ENCODE results near the gene MXRA5.
"Not testable (repeated sequence)": the region's sequence is repeated elsewhere in the genome, so short reads cannot be mapped to it uniquely, and the experiment has no call there.

MXRA5 gene

DNA sequence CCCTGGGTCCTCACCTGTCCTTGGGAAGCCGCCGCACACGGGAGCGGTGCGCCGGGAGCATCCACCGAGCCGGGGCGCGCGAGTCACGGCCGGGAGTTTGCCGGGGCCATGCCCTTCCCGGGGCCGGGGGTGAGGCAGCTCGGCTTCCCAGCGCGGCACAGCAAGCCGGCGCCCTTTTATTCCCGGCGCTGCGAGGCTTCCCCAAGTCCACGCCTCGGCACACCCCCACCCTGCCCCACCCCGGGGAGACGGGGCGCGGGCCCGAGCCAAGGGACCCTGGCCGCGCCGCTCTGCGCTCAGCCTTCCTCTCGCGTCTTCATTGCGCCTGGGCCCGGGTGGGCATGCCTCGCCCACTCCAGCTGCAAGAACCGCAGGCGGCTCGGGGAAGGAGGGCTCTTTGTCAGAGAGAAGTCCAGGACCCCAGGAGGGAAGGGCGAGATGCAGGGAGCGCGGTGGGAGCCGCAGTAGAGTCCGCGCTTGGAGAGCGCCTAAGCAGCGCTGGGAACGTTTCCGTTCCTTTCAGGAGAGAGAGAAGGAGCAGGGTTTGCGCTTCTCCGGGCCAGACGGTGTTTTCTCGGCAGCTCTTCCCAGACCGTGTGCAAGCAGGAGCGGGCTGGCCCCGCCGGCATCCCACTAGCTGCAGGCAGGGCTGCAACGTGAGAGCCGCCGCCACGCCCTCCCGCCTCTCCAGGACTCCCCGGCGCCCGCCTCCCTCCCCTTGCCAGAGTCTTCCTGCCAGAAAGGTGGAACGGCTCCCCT lies at the start of gene MXRA5:
MXRA5 (minus strand) TSS at position 152 of the 759 bp plus-strand sequence. CDS start 2,819 bp downstream, outside the sequence.
- DNase-seq (ENCODE audit: low read depth in 3 of 3), result no peak

DNA sequence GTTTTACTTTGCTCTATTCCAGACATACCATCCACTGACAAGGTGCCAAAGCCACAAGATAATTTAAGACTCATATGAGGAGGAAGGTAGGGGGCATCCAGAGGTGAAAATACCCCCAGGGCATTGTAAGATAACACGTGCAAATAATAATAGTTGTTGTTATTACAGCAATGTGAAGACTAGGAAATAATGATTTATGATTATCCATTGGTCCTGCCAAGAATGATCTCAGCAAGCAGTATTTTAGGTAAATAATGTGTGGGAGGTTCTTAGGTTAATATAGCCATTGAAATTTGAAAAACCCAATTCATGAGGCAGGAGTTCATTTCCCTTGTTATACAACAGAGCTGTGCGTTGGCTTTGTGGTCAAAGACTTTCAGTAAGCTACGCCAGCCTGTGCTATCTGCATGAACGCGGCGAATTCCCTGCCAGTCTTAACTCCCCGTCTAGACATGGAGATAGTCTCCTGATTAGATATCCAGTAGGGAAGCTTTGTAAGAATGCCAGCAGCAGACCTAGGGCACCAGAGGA lies 47.2 kb upstream of the MXRA5 start:
- no peak for DNase-seq (ENCODE audit: low read depth in 3 of 3)

DNA sequence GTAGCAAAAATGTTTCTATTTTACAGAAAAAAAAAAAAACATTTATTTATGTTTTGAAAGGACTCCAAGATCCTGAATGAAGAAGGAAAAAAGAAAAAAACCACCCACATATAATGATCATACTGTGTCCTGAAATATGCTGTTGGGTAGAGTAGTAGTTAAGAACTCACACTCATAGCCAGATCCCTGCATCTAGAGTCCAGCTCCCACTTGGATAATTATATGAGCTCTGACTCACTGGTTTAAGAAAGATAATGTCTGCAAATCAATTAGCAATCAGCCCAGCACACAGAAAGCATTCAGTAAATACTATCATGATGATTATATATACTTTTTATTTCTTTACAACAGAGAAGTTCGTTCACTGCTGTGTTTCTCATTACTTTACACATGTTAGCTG lies 46.7 kb upstream of the MXRA5 start:
- DNase-seq (ENCODE audit: low read depth in 3 of 3), result no peak

DNA sequence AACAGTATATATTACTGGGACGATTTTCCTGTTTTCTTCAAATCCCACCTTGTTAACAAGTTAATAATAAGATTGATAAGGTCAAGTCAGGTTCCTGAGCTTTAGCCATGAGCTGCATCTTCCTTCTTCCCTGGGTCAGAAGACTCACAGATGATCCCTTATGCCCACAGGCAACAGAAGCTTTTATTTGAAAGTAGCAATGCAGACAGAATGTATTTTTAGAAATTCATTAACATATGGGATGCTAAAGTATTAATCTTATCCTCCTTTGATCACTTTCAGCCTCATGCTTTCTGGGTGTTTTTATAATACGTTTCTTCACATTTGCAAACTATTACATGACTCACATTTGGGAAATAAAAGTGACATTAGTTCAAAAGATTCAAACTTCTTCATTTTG lies 42.0 kb upstream of the MXRA5 start:
- DNase-seq (ENCODE audit: low read depth in 3 of 3), result no peak

GRCh38 chrX:3384327-3384726 lies 37.9 kb upstream of the MXRA5 start:
- no peak for DNase-seq (ENCODE audit: low read depth in 3 of 3)

DNA sequence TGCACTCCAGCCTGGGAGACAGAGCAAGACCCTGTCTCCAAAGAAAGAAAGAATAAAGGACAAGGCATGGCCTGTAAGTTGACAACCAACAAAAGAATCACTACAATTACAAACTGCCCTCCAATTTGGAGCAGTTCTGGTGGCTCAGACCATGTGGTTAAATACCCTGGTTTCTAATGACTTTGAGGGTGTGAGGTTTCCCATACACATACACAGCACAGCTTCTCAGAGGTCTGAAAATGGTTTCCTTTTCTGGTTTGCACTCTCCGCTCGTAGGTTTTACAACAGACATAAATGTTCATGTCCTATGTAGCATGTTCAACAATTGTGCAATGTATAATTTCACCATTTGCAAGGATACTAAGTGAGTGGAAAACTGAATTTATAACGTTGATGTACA lies 34.2 kb upstream of the MXRA5 start:
- DNase-seq (ENCODE audit: low read depth in 3 of 3), result no peak

DNA sequence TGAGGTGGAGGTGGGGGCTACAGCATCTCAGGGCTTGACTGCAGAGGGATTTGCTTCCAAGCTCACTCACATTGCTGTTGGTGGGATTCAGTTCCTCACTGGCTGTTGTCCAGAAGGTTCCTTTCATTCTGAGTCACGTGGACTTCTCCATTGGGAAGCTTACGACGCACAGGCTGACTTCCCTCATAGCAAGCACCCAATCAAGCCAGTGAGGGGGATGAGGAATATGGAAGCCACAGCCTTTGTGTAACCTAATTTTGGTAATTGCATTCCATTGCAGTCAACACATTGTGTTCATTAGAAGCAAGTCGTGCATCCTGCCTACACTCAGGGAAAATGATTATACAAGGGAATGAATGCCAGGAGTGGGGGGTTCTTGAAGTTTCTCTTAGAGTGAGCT lies 32.7 kb upstream of the MXRA5 start:
- DNase-seq (ENCODE audit: low read depth in 3 of 3), result no peak

- DNase-seq (ENCODE audit: low read depth in 3 of 3), result no peak
These were observed 31.7 kb upstream of the MXRA5 start for GRCh38 chrX:3378156-3378555.

- DNase-seq (ENCODE audit: low read depth in 3 of 3), result no peak
These were observed 31.1 kb upstream of the MXRA5 start for GRCh38 chrX:3377560-3377959.

DNA sequence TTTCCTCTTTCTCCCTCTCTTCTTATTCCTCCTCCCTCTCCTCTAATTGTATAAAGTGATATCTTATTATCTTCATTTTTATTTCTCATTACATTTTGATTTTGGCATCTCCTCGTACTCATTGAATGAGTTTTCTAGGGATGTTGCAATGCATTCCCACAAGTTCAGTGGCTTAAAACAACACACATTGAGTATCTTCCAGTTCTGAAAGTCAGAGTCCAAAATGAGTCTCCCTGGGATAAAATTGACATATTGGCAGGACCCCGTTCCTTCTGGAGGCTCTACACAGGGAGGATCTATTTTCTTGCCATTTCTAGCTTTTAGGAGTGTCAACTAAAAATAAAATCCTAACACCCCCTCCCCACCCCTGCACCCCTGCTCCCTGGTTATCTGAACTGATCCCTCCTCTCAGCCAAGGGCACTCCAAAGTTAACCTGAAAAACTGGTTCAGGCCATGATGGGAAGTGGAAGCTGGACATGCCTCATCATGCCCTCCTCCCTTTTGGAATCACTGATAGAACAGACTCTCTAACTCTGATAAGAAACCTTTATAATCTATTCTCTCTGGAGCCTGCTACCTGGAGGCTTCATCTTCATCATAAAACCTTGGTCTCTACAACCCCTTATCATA lies 29.5 kb upstream of the MXRA5 start:
- DNase-seq (ENCODE audit: low read depth in 3 of 3), result not testable (repeated sequence)

DNA sequence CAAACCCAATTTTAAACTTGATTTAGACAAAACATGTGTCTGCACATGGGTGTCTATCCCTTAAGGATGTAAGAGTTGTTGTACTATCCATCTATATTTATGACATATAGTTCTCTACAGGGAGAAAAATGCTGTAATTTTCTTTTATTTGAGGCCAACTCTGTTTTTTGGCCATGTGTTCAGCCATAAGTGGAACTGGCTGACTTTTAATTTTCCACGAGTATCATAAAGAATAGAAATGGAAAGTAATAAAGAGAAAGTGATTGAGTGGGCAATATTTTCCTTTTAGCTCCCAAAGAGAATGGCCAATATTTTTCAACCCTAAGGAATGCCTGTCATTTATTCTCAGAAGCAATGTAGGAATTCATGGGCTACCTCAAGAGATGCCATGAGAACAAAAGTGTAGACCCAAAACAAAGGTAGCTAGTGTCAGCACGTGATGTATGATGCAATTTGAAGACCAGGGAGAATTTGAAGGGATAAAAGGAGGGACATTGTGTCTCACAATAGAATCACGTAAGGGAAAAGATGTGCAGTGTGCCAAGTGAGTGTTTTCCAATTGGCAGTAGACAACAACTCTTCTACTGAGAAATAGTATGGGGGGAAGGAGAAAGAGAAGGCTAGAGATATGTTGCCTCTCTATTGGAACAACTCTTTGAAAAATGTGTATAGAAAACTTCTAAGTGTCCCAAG lies 27.8 kb upstream of the MXRA5 start:
- no peak for DNase-seq (ENCODE audit: low read depth in 3 of 3)

DNA sequence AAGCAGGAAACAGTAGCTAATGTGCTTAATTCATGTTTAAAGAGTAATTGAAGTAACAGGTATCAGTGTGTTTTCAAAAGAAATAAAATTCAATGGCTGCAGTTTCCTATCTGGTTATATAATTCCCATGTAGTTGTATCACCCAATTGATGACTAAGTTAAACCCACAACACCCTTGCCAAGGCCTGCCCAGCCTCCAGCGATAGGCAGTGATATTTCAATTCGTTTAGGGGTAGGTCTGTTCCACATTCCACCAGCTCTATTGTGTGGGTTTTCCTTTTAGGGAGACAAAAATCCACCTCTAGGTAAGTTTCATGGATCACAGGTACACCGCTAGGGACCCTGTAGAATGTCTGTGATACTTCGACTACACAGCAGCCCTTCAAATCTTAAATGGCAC lies 24.7 kb upstream of the MXRA5 start:
- DNase-seq (ENCODE audit: low read depth in 3 of 3), result no peak

GRCh38 chrX:3370656-3371055 lies 24.2 kb upstream of the MXRA5 start:
- DNase-seq (ENCODE audit: low read depth in 3 of 3), result no peak

DNA sequence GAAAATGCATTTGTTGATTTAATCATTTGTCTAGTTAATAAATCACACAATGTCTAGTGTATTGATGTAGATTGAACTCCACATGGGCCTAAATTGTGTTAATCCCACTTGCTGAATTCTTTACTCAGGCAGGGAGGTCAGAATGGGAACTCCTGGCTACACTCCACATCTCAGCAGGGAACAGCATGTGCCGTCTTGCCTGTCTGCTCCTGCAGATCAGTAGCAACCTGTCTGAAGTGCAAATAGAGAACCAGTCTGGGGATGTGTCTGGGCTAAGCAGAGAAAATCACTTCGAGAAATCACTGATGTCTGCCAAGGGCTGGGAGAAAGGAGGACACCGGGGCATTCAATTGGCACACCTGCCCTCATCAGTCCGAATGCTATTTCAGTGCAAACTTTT lies 16.5 kb upstream of the MXRA5 start:
- DNase-seq (ENCODE audit: low read depth in 3 of 3), result no peak

- no peak for DNase-seq (ENCODE audit: low read depth in 3 of 3)
These were observed 14.4 kb upstream of the MXRA5 start for GRCh38 chrX:3360881-3361280.

DNA sequence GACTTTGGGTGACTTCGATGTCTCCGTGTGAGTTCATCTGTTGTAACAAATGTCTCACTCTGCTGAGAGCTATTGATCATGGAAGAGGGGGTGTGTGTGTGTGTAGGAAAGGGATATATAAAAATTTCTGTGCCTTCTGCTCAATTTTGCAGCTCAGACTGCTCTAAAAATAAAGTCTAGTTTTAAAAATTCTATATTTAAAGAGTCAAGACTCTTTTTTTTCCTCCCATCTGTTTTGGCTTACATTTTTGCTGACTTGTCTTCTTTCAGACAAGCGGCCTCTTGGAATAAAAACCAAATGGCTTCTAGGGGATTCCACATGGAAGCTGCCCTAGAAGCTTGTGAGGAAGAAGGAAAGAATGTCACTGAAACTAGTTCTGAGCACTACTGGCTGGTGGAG lies 6.3 kb upstream of the MXRA5 start:
- DNase-seq (ENCODE audit: low read depth in 3 of 3), result not testable (repeated sequence)

- no peak for DNase-seq (ENCODE audit: low read depth in 3 of 3)
These were observed 4.8 kb upstream of the MXRA5 start for GRCh38 chrX:3351276-3351675.

- no peak for DNase-seq (ENCODE audit: low read depth in 3 of 3)
These were observed 1.7 kb upstream of the MXRA5 start for GRCh38 chrX:3348191-3348590.

GRCh38 chrX:3345281-3346191 lies 916 bp downstream of the MXRA5 start:
- no peak for DNase-seq (ENCODE audit: low read depth in 3 of 3)

DNA sequence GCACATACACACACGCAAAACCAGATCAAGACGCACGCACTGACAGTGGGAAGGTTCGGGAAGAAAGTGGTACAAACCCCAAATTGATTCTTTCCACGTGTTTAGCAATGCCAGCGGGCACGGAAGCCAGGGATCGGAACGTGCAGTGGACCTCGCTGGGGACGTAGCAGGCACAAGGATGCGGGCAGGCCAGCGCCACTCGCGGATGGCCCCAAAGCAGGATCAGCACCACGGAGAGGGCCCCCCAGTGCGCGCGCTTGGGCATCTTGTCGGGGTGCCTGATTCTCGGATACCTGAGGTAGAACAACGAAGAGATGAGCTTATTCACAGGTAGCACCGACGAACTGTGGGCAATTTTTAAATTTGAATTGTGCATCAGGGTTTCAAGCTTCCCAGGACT lies 2.9 kb downstream of the MXRA5 start:
- not testable (repeated sequence) for DNase-seq (ENCODE audit: low read depth in 3 of 3)

DNA sequence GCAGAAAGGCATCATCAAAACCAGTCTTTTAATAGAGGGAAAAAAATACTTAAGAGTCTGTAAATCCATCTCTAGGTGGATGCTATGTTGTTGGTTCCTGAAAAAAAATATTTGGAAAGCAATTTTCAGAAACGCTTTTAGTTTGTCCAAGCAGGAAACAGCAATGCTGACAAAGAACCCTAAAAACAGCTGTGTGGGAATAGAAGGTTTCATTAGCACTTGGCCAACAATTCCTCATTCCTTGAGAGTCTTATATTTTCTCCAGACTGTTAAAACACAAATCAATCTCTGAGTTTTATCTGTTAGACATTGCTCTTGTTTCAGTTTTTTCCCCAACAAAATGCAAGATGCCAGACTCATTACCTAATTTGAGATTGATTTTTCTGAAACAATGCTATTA lies 6.4 kb downstream of the MXRA5 start:
- DNase-seq (ENCODE audit: low read depth in 3 of 3), result no peak

GRCh38 chrX:3326681-3327080 lies 19.8 kb downstream of the MXRA5 start:
- no peak for DNase-seq (ENCODE audit: low read depth in 3 of 3)
